H1 (cell line): ENCODE data around the gene ATF7. TPM values are rescaled to one million over a fixed set of nuclear protein-coding genes. Genes with fewer than 3 reads are reported as not detected.

Source experiments
- CTCF ChIA-PET: fragments of 300-600 bp; sonication (Branson Sonifier 250); formaldehyde crosslinking; loops from one replicate; lab custom pipeline; 2021; ENCODE audit not compliant: partially characterized antibody; lab: Charles Lee
- POLR2A ChIA-PET: fragments of 300-600 bp; sonication (Branson Sonifier 250); formaldehyde crosslinking; loops from one replicate; lab custom pipeline; 2021; ENCODE audit warnings: inconsistent platforms; ENCODE audit not compliant: partially characterized antibody; lab: Charles Lee
- DNase-seq, 2 experiments: peaks; one replicate each; pipeline versions ENCODE4 v3.0.0 to v3.0.0-alpha.2; 2010 to 2022; ENCODE audit warnings: low spot score in 2 of 2, low read depth in 1 of 2, mixed read lengths in 1 of 2
- FAIRE-seq: peaks from 2 replicates; lab custom pipeline; 2011; peaks lifted over from hg19 to GRCh38; lab: Jason Lieb, UNC
- H2AFZ ChIP-seq: 2 replicates; pipeline ENCODE4 v1.8.1; 2012; ENCODE audit warnings: low read length, inconsistent platforms
- H2AK5ac ChIP-seq: 2 replicates; pipeline ENCODE4 v1.6.1; 2013; ENCODE audit warnings: low read depth, low read length
- H2BK120ac ChIP-seq: replicated peaks from 2 replicates; pipeline ENCODE3; 2013; ENCODE audit warnings: low read depth, low read length, inconsistent platforms
- H2BK12ac ChIP-seq: 2 replicates; pipeline ENCODE4 v1.6.1; 2013; ENCODE audit warnings: low read depth, low read length
- H2BK15ac ChIP-seq: 2 replicates; pipeline ENCODE4 v1.6.1; 2013; ENCODE audit warnings: low read length
- H2BK20ac ChIP-seq: 2 replicates; pipeline ENCODE4 v1.6.1; 2013; ENCODE audit warnings: low read length
- H2BK5ac ChIP-seq: 2 replicates; pipeline ENCODE4 v1.6.1; 2013; ENCODE audit warnings: low read depth, low read length
- H3K14ac ChIP-seq: 2 replicates; pipeline ENCODE4 v1.6.1; 2013; ENCODE audit warnings: inconsistent platforms; ENCODE audit not compliant: insufficient read length
- H3K18ac ChIP-seq: 2 replicates; pipeline ENCODE4 v1.6.1; 2013; ENCODE audit warnings: low read length; ENCODE audit errors: extremely low read depth
- H3K23ac ChIP-seq: 2 replicates; pipeline ENCODE4 v1.6.1; 2013; ENCODE audit warnings: inconsistent platforms; ENCODE audit not compliant: insufficient read length
- H3K23me2 ChIP-seq: 2 replicates; pipeline ENCODE4 v1.6.1; 2013; ENCODE audit warnings: low read depth, low read length
- H3K27ac ChIP-seq: 2 replicates; pipeline ENCODE4 v1.6.1; 2011; ENCODE audit warnings: low read depth, low read length, inconsistent platforms
- H3K27me3 ChIP-seq, 4 experiments: replicated peaks in 1 of 4; 1 replicate in 1 of 4; 2 replicates in 3 of 4; pipeline versions ENCODE4 v1.6.1 to v1.8.1; 2011 to 2013; ENCODE audit warnings: low read length in 3 of 4, mild to moderate bottlenecking in 3 of 4, inconsistent platforms in 2 of 4, mixed read lengths in 2 of 4, moderate library complexity in 1 of 4; ENCODE audit not compliant: control insufficient read depth in 3 of 4, insufficient read depth in 3 of 4; ENCODE audit errors: extremely low read depth in 1 of 4
- H3K36me3 ChIP-seq, 4 experiments: 2 replicates each; pipeline versions ENCODE4 v1.6.1 to v1.8.1; 2011 to 2013; ENCODE audit warnings: mild to moderate bottlenecking in 4 of 4, low read length in 3 of 4, moderate library complexity in 2 of 4, control low read depth in 1 of 4, inconsistent platforms in 1 of 4; ENCODE audit not compliant: insufficient read depth in 4 of 4, control insufficient read depth in 2 of 4
- H3K4ac ChIP-seq: replicated peaks from 2 replicates; pipeline ENCODE3; 2013; ENCODE audit warnings: low read length, low read depth, mixed read lengths, inconsistent platforms; ENCODE audit not compliant: insufficient read length
- H3K4me1 ChIP-seq, 4 experiments: replicated peaks in 1 of 4; 1 replicate in 1 of 4; 2 replicates in 3 of 4; pipeline versions ENCODE4 v1.6.1 to v1.8.1; 2011 to 2013; ENCODE audit warnings: low read length in 3 of 4, inconsistent platforms in 2 of 4, mixed read lengths in 1 of 4; ENCODE audit not compliant: insufficient read depth in 4 of 4, control insufficient read depth in 3 of 4
- H3K4me2 ChIP-seq, 2 experiments: 2 replicates each; pipeline versions ENCODE4 v1.6.1 to v1.8.1; 2011 to 2013; ENCODE audit warnings: low read depth in 2 of 2, low read length in 2 of 2, control low read depth in 1 of 2, inconsistent platforms in 1 of 2, mild to moderate bottlenecking in 1 of 2; ENCODE audit not compliant: insufficient read depth in 1 of 2
- H3K4me3 ChIP-seq, 4 experiments: fragments of 200-600, 300-600 bp in 1 of 4; sonication (generic), shearing (Covaris generic), sonication (Bioruptor Twin) in 1 of 4; 2 replicates each; pipeline versions ENCODE4 v1.5.1 to v1.8.1; 2011 to 2016; ENCODE audit warnings: low read length in 4 of 4, low read depth in 3 of 4, control low read depth in 2 of 4, inconsistent platforms in 2 of 4, mild to moderate bottlenecking in 2 of 4, mixed read lengths in 1 of 4, moderate library complexity in 1 of 4; ENCODE audit not compliant: insufficient read depth in 2 of 4; ENCODE audit errors: extremely low read depth in 1 of 4
- H3K56ac ChIP-seq: replicated peaks from 2 replicates; pipeline ENCODE3; 2013; ENCODE audit warnings: low read depth, mild to moderate bottlenecking, mixed read lengths, low read length, inconsistent platforms; ENCODE audit not compliant: insufficient read length
- H3K79me1 ChIP-seq: 2 replicates; pipeline ENCODE4 v1.6.1; 2013; ENCODE audit warnings: low read depth, low read length, control low read depth
- H3K79me2 ChIP-seq, 2 experiments: 2 replicates each; pipeline versions ENCODE4 v1.6.1 to v1.8.1; 2012 to 2013; ENCODE audit warnings: low read length in 2 of 2, mild to moderate bottlenecking in 2 of 2, inconsistent platforms in 1 of 2; ENCODE audit not compliant: insufficient read depth in 2 of 2, control insufficient read depth in 1 of 2
- H3K9ac ChIP-seq, 4 experiments: replicated peaks in 1 of 4; 1 replicate in 1 of 4; 2 replicates in 3 of 4; pipeline versions ENCODE4 v1.6.1 to v1.8.1; 2011 to 2013; ENCODE audit warnings: low read depth in 3 of 4, low read length in 3 of 4, control low read depth in 2 of 4, mild to moderate bottlenecking in 2 of 4, moderate library complexity in 2 of 4, inconsistent platforms in 1 of 4; ENCODE audit errors: extremely low read depth in 1 of 4
- H3K9me3 ChIP-seq, 2 experiments: 2 replicates each; pipeline versions ENCODE4 v1.6.1 to v1.8.1; 2012 to 2013; ENCODE audit warnings: mild to moderate bottlenecking in 2 of 2, moderate library complexity in 2 of 2, control low read depth in 1 of 2, inconsistent platforms in 1 of 2, low read depth in 1 of 2, low read length in 1 of 2, mixed read lengths in 1 of 2; ENCODE audit not compliant: insufficient read depth in 2 of 2
- H4K20me1 ChIP-seq, 2 experiments: replicated peaks in 1 of 2; 2 replicates each; pipeline versions ENCODE3 to v1.8.1; 2011 to 2013; ENCODE audit warnings: inconsistent platforms in 2 of 2, low read length in 2 of 2, mild to moderate bottlenecking in 1 of 2; ENCODE audit not compliant: insufficient read depth in 2 of 2, control insufficient read depth in 1 of 2
- H4K5ac ChIP-seq: 2 replicates; pipeline ENCODE4 v1.6.1; 2013; ENCODE audit warnings: low read length, low read depth, mixed read lengths, inconsistent platforms; ENCODE audit not compliant: insufficient read length
- H4K8ac ChIP-seq: 2 replicates; pipeline ENCODE4 v1.8.0; 2013; ENCODE audit warnings: mild to moderate bottlenecking, moderate library complexity, low read length, inconsistent platforms; ENCODE audit not compliant: insufficient read depth; ENCODE audit errors: extremely low read depth
- H4K91ac ChIP-seq: replicated peaks from 2 replicates; pipeline ENCODE3; 2013; ENCODE audit warnings: low read length, mixed read lengths, inconsistent platforms; ENCODE audit not compliant: insufficient read length
- E2F6 ChIP-seq: IDR thresholded peaks from 2 replicates; pipeline ENCODE4 v1.6.1; 2012; ENCODE audit warnings: inconsistent platforms
- POLR2A ChIP-seq, 2 experiments: IDR thresholded peaks; 1 replicate in 1 of 2; 2 replicates in 1 of 2; pipeline ENCODE4 v1.6.1; 2011; ENCODE audit warnings: low read depth in 2 of 2, low read length in 2 of 2, mild to moderate bottlenecking in 2 of 2; ENCODE audit errors: control extremely low read depth in 1 of 2
- POLR2AphosphoS5 ChIP-seq: IDR thresholded peaks from 2 replicates; pipeline ENCODE4 v1.6.1; 2011; ENCODE audit warnings: low read depth, low read length
- SP1 ChIP-seq: IDR thresholded peaks from 2 replicates; pipeline ENCODE4 v1.6.1; 2011; ENCODE audit warnings: low read depth, low read length
- TBP ChIP-seq: IDR thresholded peaks from 2 replicates; pipeline ENCODE4 v1.6.1; 2011; ENCODE audit warnings: low read depth, low read length, improper control_type of control experiment
- USF2 ChIP-seq: IDR thresholded peaks from 2 replicates; pipeline ENCODE4 v1.6.1; 2011; ENCODE audit warnings: low read length, improper control_type of control experiment
- WGBS, 2 experiments: shearing (Covaris generic) in 1 of 2; methylation state at CpG; one replicate each; pipeline versions ENCODE4 v1.1.6 to v1.1.7; 2013 to 2015; ENCODE audit warnings: low lambda C conversion rate in 2 of 2, mixed read lengths in 2 of 2, inconsistent platforms in 1 of 2, low coverage in 1 of 2, missing lambda C conversion rate in 1 of 2; ENCODE audit not compliant: insufficient replicate concordance in 2 of 2, insufficient coverage in 1 of 2, insufficient read length in 1 of 2; ENCODE audit errors: extremely low coverage in 1 of 2, missing lambda C conversion rate in 1 of 2; 5-methylcytosine and 5-hydroxymethylcytosine counted together
- polyA plus RNA-seq, 7 experiments: library from polyadenylated mRNA; depleted of rRNA in 3 of 7; stranded (reverse) in 5 of 7; unstranded in 2 of 7; fragments of >200 nt in 5 of 7; fragments of 200-250 nt in 2 of 7; gene quantifications; 1 replicate in 5 of 7; 2 replicates in 1 of 7; 4 replicates in 1 of 7; pipeline versions ENCODE4 v1.2.1 to v1.2.3, GENCODE V29; 2011 to 2013; ENCODE audit warnings: missing spikeins in 2 of 7, mixed read lengths in 2 of 7
- total RNA-seq: library from RNA; stranded (reverse); fragmentation: NEBNext Ultra II Directional; extraction: Animal tissue kit (Norgen Biotek cat#: 25700); gene quantifications from 2 replicates; pipeline ENCODE4 v1.2.1, GENCODE V29; 2021

The ATF7 gene
- total and polyA plus RNA-seq, 2 of the 8 experiments (the other 6 are each of a cell fraction or from before 2014, with no cell fraction given) = 10.1 to 16.6 TPM

GRCh38 chr12:53459097-53459496, 167.1 kb downstream of the ATF7 start:
- Histone ChIP-seq H2BK120ac (no peak overlapping the region), H3K27me3 (no peaks in the 10 kb centered on the region), H3K4me1 (peaks cover 0 to 10% (median 3%) of the 10 kb centered on the region in 4 experiments; a peak in 4 of 7 replicates), H4K5ac (no peak overlapping the region), H3K23ac (no peak overlapping the region), H3K79me2 (peaks cover 16 to 96% of the 10 kb centered on the region in 2 experiments), H3K9me3 (no peaks in the 10 kb centered on the region), H4K8ac (no peak overlapping the region), H3K9ac (no peak overlapping the region), H2BK15ac (no peak overlapping the region), H4K20me1 (peaks cover 39 to 48% of the 10 kb centered on the region in 2 experiments), H3K4me3 (no peak overlapping the region), H2BK20ac (no peak overlapping the region), H3K36me3 (peaks cover 84 to 100% (median 97%) of the 10 kb centered on the region in 4 experiments), H3K79me1 (peaks cover 7% of the 10 kb centered on the region; the same call in 1 of the 2 replicates), H3K56ac (no peak overlapping the region), H2AFZ (no peak overlapping the region), H3K27ac (no peak overlapping the region), H2BK12ac (no peak overlapping the region), H3K4me2 (no peak overlapping the region), H2BK5ac (no peak overlapping the region), H3K14ac (no peak overlapping the region), H3K23me2 (no peaks in the 10 kb centered on the region; the same call in 1 of the 2 replicates), H3K4ac (no peak overlapping the region), H2AK5ac (no peak overlapping the region), H3K18ac (no peak overlapping the region)
- FAIRE-seq (no peak), DNase-seq (no peak)
- WGBS, 2 experiments = 92% methylated on average over 4 of the region's 4 CpGs; no CpG with 5 or more reads in 1 of the 2 experiments
- CTCF ChIA-PET = interaction anchor here (0.6 to 1.2 kb wide), 8 partner anchors 18 to 103 kb away, joined by 3 to 6 read pairs (median 4); no protein-coding TSS in a partner anchor
- POLR2A ChIA-PET = interaction anchor here (0.8 to 57.6 kb wide), 11 partner anchors 9 to 191 kb away, joined by 3 to 3397 read pairs (median 4); partner anchors contain the start of genes ESPL1, MAP3K12, NPFF and PRR13
- TF ChIP-seq POLR2A (IDR thresholded peaks at IDR 0.05; ENCODE audit: control extremely low read depth in 1 of 2, low read depth in 2 of 2, low read length in 2 of 2) (peak; percentile 41 to 48; a peak in 2 of 3 replicates), USF2 (no peak), SP1 (no peak), TBP (no peak), POLR2AphosphoS5 (peak; percentile 52; the same call in 1 of the 2 replicates), E2F6 (no peak)
- TF ChIP-seq, all 59 proteins: peak for 2
- H4K91ac ChIP-seq = no peak overlapping the region
